ENCODE results near the gene TTLL11.

GRCh38 chr9:122119166-122119521, 26.0 kb upstream of the TTLL11 start:
- TF ChIP-seq MXI1 (IDR thresholded peaks at IDR 0.05; ENCODE audit: low read depth, low read length) (no peak), CTCF (IDR thresholded peaks at IDR 0.05) (no peak), EZH2phosphoT487 (IDR thresholded peaks at IDR 0.05; ENCODE audit: borderline replicate concordance, low read depth) (no peak), USF2 (IDR thresholded peaks at IDR 0.05; ENCODE audit: borderline replicate concordance, low read depth, low read length) (no peak), FOXM1 (IDR thresholded peaks at IDR 0.05; ENCODE audit: low read depth) (no peak), MEF2A (IDR thresholded peaks at IDR 0.05; ENCODE audit: borderline replicate concordance, low read depth) (no peak), PBX3 (IDR thresholded peaks at IDR 0.05) (no peak), JUND (IDR thresholded peaks at IDR 0.05) (no peak), MAX (IDR thresholded peaks at IDR 0.05; ENCODE audit: low read depth) (no peak), ZBTB33 (IDR thresholded peaks at IDR 0.05; ENCODE audit: borderline replicate concordance, low read depth) (no peak), REST (IDR thresholded peaks at IDR 0.05; ENCODE audit: low read depth, low read length) (no peak), IRF3 (IDR thresholded peaks at IDR 0.05; ENCODE audit: low read depth, low read length) (no peak)

Data from SK-N-SH (cell line).